ENCODE measurements around the gene BRD3OS. TPM values are rescaled to one million over a fixed set of nuclear protein-coding genes. Genes with fewer than 3 reads are reported as not detected.
"Not testable (repeated sequence)": the region's sequence is repeated elsewhere in the genome, so short reads cannot be mapped to it uniquely, and the experiment has no call there.

BRD3OS gene
- total RNA-seq, 1 donor from 2014 or later: 23.6 TPM

- no peak for DNase-seq (ENCODE audit: low spot score in 2 of 2)
Measured at GRCh38 chr9:134060546-134060945, 35.3 kb downstream of the BRD3OS start.

GRCh38 chr9:134061019-134061687, 35.9 kb downstream of the BRD3OS start:
- DNase-seq (ENCODE audit: low spot score in 2 of 2) (no peak), FAIRE-seq (no peak)

More at GRCh38 chr9:134060546-134060945, 35.3 kb downstream of the BRD3OS start:
- no peak for FAIRE-seq

GRCh38 chr9:134061688-134062371, 36.5 kb downstream of the BRD3OS start:
- DNase-seq (ENCODE audit: low spot score in 2 of 2): no peak
- FAIRE-seq: no peak

GRCh38 chr9:134062461-134063087, 37.3 kb downstream of the BRD3OS start:
- no peak for FAIRE-seq
- DNase-seq (ENCODE audit: low spot score in 2 of 2): no peak

- DNase-seq (ENCODE audit: low spot score in 2 of 2) (no peak), FAIRE-seq (no peak)
Measured at GRCh38 chr9:134063088-134063570, 37.8 kb downstream of the BRD3OS start.

DNA sequence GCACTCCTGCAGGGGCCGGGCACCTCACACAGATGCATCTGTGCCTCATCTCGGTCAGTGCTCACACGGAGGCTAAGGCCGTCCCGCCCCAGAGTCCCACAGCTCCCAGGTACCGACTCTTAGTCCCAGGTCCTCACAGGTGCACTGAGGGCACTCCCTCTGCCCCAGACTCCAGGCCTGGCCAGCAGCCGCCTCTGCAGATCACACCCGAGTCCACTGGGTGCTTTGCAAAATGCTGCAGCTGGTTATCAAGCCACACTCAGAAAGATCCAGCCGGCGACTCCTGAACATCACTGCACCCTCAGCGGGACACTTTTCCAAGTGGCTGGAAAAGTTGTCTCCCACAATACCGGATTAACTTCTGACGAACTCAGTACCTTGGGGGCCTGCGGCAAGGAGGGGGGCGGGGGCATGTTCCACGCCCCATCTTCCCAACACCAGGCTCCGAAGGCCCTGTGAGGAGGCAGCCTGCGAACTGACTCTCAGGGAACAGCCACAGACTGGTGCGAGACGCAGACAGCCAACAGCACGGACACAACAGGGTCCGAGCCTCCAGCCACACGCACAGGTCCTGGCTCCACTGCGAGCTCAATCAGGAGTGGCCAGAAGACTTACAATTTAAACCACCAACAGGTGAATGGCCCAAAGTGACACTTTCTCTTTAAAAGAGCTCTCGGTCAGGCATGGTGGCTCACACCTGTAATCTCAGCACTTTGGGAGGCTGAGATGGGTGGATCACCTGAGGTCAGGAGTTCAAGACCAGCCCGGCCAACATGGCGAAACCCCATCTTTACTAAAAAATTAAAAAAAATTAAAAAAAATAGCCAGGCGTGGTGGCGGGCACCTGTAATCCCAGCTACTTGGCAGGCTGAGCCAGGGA, 38.5 kb downstream of the BRD3OS start:
- DNase-seq (ENCODE audit: low spot score in 2 of 2) (no peak), FAIRE-seq (no peak)

GRCh38 chr9:134064711-134065110, 39.4 kb downstream of the BRD3OS start:
- DNase-seq (ENCODE audit: low spot score in 2 of 2): no peak

DNA sequence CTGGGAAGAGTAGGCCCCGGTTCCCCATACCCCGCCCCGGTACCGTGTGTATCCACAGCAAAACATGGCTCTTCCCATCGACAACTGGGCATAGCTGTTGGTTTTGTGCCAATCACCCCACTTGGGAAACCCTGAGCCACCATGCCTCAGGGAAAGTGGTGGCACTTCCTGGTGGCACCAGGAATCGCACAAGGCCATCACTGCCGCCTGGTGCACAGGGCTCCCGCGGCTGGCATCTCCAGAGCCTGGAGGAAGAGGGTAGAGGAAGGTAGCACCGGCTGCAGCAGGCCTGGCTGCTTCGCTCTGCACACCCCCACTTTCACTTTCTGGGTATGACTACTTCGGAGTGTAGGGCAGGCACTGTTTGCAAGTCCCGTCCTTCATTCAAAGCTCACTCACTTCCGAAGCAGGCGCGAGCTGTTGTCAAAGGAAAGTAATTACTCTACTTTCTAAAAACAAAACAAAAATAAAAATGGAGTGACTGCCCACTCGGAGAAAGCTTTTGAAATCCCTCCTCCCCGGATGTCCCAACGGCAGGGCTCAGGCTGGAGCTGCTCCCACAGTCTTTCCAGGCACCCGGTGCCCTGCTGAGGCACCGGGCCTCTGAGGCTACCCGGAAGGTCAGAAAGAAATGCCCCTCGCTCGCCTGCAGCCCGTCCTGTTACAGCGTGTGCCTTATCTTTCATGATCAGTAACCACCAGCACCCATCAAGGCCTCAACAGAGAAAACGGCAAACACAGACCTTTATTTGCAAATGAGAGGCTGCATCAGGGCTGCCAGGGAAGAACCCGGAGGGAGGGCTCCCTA, 40.5 kb downstream of the BRD3OS start:
- FAIRE-seq (no peak), DNase-seq (ENCODE audit: low spot score in 2 of 2) (peak in 1 of 2 donors; percentile 28)

More at GRCh38 chr9:134064711-134065110, 39.4 kb downstream of the BRD3OS start:
- FAIRE-seq: no peak

- peak in 1 of 2 donors; percentile 47 for DNase-seq (ENCODE audit: low spot score in 2 of 2)
Measured at GRCh38 chr9:134066526-134066912, 41.2 kb downstream of the BRD3OS start.

DNA sequence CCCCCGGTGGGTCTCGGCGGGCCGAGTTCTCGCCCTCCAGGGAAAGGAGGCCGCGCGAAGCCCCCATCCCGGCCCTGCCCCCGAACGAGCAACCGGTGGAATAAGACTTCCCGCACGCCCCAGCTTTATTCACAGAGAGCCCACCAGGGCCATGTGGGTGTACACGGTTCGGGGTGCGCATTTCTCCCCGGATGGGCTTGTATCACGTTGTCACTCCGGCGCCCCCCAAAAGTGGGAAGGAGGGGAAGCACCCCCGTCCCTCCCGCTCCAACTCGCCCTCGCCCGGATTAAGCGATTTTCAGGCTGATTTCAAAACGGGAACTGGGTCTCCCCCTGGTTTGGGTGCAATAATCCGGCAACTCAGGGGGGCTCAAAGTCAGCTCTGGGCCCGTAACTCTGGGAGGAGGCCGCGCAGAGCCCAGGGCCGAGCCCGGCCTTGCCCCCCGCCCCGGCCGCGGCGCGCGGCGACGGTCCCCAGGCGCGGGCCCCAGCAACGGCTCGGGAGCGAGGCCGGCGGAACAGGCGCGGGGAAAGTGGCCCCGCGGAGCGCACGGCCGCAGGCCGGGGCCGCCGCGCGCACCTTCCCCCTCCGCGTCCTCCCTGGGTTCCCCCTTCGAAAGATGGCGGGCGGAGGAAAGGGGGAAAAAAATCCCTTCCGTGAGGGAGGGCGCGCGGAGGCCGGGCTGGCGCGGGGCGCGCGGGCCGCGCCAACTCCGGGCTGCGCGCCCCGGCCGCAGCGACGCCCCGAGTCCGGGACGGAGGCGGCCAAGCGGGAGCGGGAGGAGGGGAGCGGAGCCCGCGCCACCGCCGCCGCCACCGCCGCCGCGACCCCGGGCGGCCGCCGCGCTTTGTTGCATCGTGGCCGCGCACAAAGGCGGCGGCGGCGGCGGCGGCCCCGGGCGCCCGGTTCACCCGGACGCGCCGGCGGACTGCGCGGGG, 41.9 kb downstream of the BRD3OS start:
- peak; percentile 66 to 75 for DNase-seq (ENCODE audit: low spot score in 2 of 2)
- FAIRE-seq: no peak

More at GRCh38 chr9:134066526-134066912, 41.2 kb downstream of the BRD3OS start:
- no peak for FAIRE-seq

GRCh38 chr9:134067904-134068743, 42.8 kb downstream of the BRD3OS start, which contains the start of gene BRD3:
BRD3 (minus strand) TSS chr9:134068026; CDS start chr9:134053477, 14,549 bp downstream.
- FAIRE-seq: no peak

GRCh38 chr9:134068744-134069479, 43.6 kb downstream of the BRD3OS start:
- no peak for DNase-seq (ENCODE audit: low spot score in 2 of 2)
- FAIRE-seq: no peak

More at GRCh38 chr9:134067904-134068743, 42.8 kb downstream of the BRD3OS start, which contains the start of gene BRD3:
- DNase-seq (ENCODE audit: low spot score in 2 of 2): peak; percentile 94 to 98

GRCh38 chr9:134069480-134070399, 44.5 kb downstream of the BRD3OS start:
- FAIRE-seq (no peak), DNase-seq (ENCODE audit: low spot score in 2 of 2) (no peak)

- no peak for FAIRE-seq
- DNase-seq (ENCODE audit: low spot score in 2 of 2): no peak
Measured at GRCh38 chr9:134071149-134071548, 45.9 kb downstream of the BRD3OS start.

GRCh38 chr9:134072683-134073082, 47.4 kb downstream of the BRD3OS start:
- FAIRE-seq; DNase-seq (ENCODE audit: low spot score in 2 of 2): not testable (repeated sequence)

Measured in frontal cortex (tissue), 4 donors.